ENCODE data around the gene ERI3. TPM values are rescaled to one million over a fixed set of nuclear protein-coding genes. Genes with fewer than 3 reads are reported as not detected.

The ERI3 gene
- total RNA-seq, 2 experiments from 2014 or later = 26.5 to 30.4 TPM

DNA sequence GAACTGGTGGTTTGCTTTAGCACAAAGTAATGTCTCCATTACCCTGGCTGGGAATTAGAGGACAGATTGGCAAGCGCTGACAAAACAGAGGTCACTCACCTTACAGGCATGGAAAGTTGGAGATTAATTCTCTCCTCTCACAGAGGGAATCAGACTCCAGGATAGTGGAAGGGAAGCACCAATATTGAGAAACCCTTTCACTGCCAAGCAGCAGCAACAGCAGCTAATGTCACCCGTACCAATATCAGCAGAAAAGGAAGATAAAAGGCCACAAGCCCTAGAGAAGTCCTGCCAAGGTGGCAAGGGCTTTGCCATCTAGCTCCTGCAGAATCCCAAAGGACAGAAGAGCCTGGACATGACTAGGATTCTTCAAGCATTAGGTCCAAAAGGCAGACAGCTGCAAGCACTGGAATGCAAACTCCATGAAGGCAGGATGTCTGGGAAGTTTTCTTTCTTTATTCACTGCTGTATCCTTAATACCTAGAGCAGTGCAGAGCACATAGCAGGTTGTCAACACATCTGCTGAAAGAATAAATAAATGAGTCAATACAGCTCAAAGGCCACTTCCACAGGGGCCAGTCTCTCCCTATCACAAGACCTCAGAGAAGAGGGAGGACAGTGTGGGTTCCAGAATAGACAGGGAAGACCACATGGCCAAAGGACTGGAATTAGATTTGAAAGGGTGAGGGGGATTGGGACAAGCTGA is 57.2 kb downstream of the ERI3 start:
- no peak overlapping the region for H3K27ac Mint-ChIP-seq
- no peaks in the 10 kb centered on the region for H3K4me1 Mint-ChIP-seq
- peaks cover 3% of the 10 kb centered on the region for H3K36me3 Mint-ChIP-seq
- H3K4me3 Mint-ChIP-seq = no peak overlapping the region
- H3K9me3 Mint-ChIP-seq = no peaks in the 10 kb centered on the region
- H3K27me3 Mint-ChIP-seq = no peaks in the 10 kb centered on the region
- POLR2A ChIA-PET = no interaction called here
- ATAC-seq (ENCODE audit: low read depth) = no peak
- no peak for DNase-seq

DNA sequence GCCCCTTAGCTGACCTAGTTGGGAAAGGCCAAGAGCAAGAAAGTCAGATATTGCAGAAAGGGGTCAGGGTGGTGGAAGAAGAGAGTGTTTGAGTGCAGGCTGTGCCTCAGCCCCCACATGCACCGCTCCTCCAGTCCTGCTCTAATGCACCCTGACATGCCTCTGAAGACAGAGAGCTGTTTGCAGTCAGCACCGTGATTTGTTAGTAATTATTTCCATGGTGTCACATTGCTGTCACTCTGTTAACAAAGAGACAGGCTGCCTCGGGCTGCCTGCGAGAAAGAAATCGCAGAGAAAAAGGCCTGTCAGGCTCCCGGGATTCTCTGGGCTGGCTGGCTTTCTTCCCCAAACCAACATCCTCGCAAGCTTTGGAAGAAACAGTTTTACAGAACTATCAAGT is 58.3 kb downstream of the ERI3 start:
- H3K4me3 Mint-ChIP-seq = no peak overlapping the region
- no peak overlapping the region for H3K27ac Mint-ChIP-seq
- POLR2A ChIA-PET = no interaction called here
- DNase-seq (no peak), ATAC-seq (ENCODE audit: low read depth) (no peak)
- no peaks in the 10 kb centered on the region for H3K27me3 Mint-ChIP-seq
- H3K9me3 Mint-ChIP-seq = no peaks in the 10 kb centered on the region
- peaks cover 3% of the 10 kb centered on the region for H3K36me3 Mint-ChIP-seq
- no peaks in the 10 kb centered on the region for H3K4me1 Mint-ChIP-seq

DNA sequence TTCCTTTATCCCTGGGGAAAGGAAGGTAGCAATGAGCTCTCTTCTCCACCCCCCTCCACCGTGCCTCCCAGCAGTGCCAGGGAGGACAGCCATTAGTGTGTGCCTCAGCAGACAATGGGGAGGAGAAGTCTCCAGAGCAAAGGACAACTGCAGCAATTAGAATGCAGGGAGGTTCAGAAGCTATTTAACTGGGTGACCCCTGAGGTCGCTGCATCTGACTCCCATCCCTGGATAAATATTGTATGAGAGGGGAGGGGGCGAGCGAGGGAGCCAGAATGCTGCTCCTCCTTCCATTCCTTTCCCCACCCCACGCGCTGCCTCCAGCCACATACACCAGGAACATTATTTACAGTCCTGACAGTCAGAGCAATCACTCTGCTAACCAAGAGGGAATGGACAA is 59.0 kb downstream of the ERI3 start:
- no peaks in the 10 kb centered on the region for H3K9me3 Mint-ChIP-seq
- ATAC-seq (ENCODE audit: low read depth) = no peak
- no peaks in the 10 kb centered on the region for H3K27me3 Mint-ChIP-seq
- POLR2A ChIA-PET = no interaction called here
- DNase-seq = no peak
- H3K4me1 Mint-ChIP-seq = no peaks in the 10 kb centered on the region
- H3K27ac Mint-ChIP-seq = no peak overlapping the region
- H3K36me3 Mint-ChIP-seq = peaks cover 3% of the 10 kb centered on the region
- H3K4me3 Mint-ChIP-seq = no peak overlapping the region

DNA sequence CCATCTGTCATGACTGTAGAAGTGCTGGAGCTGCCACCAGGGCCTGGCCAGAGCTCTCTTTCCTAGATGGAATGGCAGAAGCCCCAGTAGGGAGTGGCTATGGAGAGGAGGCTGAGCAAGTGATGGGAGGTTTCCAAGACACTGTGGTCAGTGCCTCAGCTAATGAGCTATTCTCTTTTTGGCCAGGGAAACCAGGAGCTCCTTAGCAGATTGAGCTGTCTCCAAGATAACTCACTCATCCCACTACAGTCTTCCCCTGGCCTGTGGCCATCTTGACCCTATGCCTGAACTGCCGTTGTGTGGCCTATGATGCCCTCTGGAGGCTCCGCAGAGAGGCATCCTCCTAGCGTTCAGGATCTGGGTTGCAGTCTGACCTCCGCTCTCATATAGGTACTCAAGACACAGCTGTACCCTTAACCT is 60.5 kb downstream of the ERI3 start:
- Mint-ChIP-seq H3K4me1 (no peaks in the 10 kb centered on the region), H3K27me3 (no peaks in the 10 kb centered on the region), H3K27ac (no peak overlapping the region), H3K4me3 (no peak overlapping the region), H3K9me3 (no peaks in the 10 kb centered on the region), H3K36me3 (peaks cover 4% of the 10 kb centered on the region)
- ATAC-seq (ENCODE audit: low read depth) (no peak), DNase-seq (no peak)
- POLR2A ChIA-PET = no interaction called here

DNA sequence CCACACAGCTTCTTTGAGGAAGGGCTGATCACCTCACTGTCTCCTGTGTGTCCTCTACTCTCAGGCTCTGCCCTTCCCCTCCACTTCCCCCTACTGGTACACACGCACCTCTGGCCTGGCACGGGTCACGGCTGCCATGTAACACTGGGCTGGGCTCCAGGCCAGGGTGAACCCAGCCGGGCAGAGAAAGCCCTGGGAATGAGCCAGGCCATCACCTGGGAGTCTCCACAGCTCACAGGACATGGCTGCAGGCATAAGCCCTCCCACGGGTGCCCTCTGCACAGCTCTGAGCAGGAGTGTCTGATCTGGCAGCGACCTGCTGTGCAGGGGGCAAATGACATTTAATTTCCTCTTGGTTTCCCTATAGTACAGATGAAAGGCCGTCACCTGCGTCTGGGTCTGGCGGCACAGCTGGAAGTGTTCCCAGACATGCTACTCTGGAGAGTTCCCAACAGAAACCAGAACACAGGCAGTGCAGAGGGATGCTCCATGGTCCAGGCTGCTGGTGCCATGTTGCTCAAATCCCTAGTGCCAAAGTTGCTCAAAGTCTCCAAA is 61.2 kb downstream of the ERI3 start:
- Mint-ChIP-seq H3K4me3 (no peak overlapping the region), H3K36me3 (peaks cover 4% of the 10 kb centered on the region), H3K27me3 (no peaks in the 10 kb centered on the region), H3K27ac (no peak overlapping the region), H3K4me1 (no peaks in the 10 kb centered on the region), H3K9me3 (no peaks in the 10 kb centered on the region)
- POLR2A ChIA-PET = no interaction called here
- ATAC-seq (ENCODE audit: low read depth) (no peak), DNase-seq (no peak)

DNA sequence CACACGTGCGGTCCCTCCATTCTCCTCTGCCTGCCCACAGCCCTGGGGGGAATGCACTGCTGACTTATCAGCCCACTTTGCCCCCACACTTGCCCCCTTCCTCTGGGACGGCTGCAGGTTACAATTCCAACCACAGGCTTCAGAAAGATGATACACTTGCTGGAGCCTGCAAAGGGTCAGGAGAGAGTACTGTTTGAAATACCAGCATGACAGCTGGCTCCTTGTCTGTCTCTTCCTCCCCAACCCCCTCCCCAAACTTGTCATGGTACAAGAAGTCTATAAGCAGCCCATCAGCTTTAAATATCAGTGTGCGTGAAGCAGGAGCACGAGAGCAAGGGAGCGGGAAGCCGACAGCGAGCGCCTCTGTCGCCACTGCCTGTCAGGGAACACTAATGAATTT is 62.4 kb downstream of the ERI3 start:
- no peaks in the 10 kb centered on the region for H3K9me3 Mint-ChIP-seq
- no peak for DNase-seq
- H3K27ac Mint-ChIP-seq = no peak overlapping the region
- no peak for ATAC-seq (ENCODE audit: low read depth)
- POLR2A ChIA-PET = no interaction called here
- no peaks in the 10 kb centered on the region for H3K4me1 Mint-ChIP-seq
- H3K36me3 Mint-ChIP-seq = peaks cover 8% of the 10 kb centered on the region
- H3K4me3 Mint-ChIP-seq = no peak overlapping the region
- no peaks in the 10 kb centered on the region for H3K27me3 Mint-ChIP-seq

DNA sequence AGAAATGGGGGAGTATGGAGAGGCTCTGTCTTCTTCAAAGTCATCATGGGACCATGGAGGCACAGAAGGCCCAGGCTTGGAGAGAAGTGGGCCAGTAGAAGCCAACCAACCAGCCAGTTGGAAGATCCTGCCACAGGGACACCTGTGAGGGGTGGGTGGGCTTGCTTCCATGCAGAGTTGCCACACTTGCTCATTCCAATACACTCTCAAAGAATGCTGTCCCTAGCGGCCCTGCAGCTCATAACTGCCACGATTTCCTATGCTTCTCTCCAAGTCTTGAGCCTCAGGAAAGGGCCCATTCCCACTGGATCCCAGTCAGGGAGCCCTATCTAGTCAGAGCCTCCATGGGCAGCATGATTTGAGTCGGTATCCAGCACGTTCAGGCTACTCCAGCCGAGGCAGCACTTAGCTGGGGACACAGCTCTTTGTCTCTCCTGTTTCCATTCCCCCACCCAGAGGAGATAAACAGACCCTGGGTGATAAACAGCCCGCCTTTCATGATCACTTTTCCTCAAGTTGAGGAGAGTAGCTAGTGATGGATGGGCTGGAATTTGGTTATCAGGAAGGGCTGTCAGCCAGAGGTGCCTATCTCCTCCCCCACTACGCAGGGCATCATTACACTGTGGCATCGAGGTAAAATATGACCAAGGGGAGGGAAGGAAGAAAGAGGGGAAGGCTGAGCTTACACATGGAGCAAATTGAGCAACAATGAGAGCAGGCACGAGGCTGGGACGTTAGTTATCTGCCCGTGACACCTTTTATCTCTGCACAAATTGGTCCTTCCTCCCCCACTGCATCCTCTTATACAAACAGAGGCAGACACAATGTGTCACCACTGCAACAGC is 64.6 kb downstream of the ERI3 start:
- POLR2A ChIA-PET = no interaction called here
- Mint-ChIP-seq H3K4me3 (no peak overlapping the region), H3K9me3 (no peaks in the 10 kb centered on the region), H3K36me3 (peaks cover 10% of the 10 kb centered on the region), H3K27ac (no peak overlapping the region), H3K4me1 (no peaks in the 10 kb centered on the region), H3K27me3 (no peaks in the 10 kb centered on the region)
- DNase-seq (no peak), ATAC-seq (ENCODE audit: low read depth) (no peak)

DNA sequence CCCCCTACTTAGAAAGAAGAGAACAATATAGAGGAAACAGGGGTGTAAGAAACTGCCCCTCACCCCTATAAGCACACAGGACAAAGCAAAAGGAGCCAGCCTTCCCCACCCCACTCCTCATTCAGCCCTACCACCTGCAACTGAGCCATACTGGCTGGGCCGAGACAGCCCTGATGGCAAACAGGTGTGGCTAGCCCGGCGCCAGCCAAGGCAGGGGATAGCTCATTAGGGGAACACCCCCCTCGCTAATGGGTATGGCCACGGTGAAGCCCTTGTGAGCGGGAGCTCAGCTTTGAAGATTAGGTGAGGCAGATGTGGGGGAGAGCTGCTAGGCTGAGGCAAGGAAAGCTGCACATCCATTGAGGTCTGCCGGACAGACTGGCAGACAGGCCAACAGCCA is 65.5 kb downstream of the ERI3 start:
- Mint-ChIP-seq H3K9me3 (no peaks in the 10 kb centered on the region), H3K4me3 (no peak overlapping the region), H3K27ac (no peak overlapping the region), H3K4me1 (no peaks in the 10 kb centered on the region), H3K36me3 (peaks cover 7% of the 10 kb centered on the region), H3K27me3 (no peaks in the 10 kb centered on the region)
- DNase-seq = no peak
- no peak for ATAC-seq (ENCODE audit: low read depth)
- POLR2A ChIA-PET = no interaction called here

DNA sequence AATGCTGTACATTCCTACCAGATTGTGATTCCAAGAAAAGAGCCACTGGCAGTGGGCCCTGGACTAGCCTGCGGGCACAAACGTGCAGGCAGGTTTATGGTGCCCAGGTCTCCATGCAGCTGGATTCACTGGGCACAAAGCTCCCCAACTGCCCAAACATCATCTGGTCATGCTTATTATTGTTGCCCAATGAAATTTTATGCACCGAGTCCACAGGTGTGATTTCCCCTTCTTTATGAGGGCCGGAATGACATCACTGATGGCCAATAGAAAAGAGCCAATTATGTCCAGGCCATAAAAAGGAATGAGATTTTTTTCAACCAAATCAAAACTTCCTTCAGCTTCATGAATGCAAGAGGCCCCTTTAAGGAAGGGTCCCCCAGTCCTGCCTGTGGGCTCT is 66.2 kb downstream of the ERI3 start:
- no peak overlapping the region for H3K27ac Mint-ChIP-seq
- POLR2A ChIA-PET = no interaction called here
- no peak for ATAC-seq (ENCODE audit: low read depth)

DNA sequence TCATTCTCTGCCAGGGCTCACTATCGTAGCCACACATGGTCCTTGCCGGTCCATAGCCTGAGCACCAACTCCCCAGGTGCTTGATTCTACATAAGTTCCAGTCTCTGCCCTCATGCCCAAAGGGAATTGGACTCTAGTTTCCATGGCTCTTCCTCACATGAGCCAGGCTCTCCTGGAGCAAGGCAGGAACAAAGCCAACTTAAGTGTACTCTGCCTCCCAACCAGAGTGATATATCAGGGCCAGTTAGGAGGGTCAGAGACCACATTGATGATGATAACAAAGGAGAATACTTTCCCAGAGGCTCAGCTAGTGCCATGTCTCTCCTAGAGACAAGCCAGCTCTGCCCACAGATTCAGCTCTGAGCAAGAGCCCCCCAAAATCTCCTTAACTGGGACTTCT is 70.9 kb downstream of the ERI3 start:
- H3K4me3 Mint-ChIP-seq = no peak overlapping the region
- H3K36me3 Mint-ChIP-seq = peaks cover 8% of the 10 kb centered on the region
- H3K27me3 Mint-ChIP-seq = no peaks in the 10 kb centered on the region
- H3K9me3 Mint-ChIP-seq = no peaks in the 10 kb centered on the region
- ATAC-seq (ENCODE audit: low read depth) (no peak), DNase-seq (no peak)
- POLR2A ChIA-PET = no interaction called here
- H3K4me1 Mint-ChIP-seq = no peaks in the 10 kb centered on the region
- no peak overlapping the region for H3K27ac Mint-ChIP-seq

More for the DNA sequence above, 66.2 kb downstream of the ERI3 start:
- no peak for DNase-seq
- Mint-ChIP-seq H3K27me3 (no peaks in the 10 kb centered on the region), H3K9me3 (no peaks in the 10 kb centered on the region), H3K36me3 (peaks cover 7% of the 10 kb centered on the region), H3K4me1 (no peaks in the 10 kb centered on the region), H3K4me3 (no peak overlapping the region)

DNA sequence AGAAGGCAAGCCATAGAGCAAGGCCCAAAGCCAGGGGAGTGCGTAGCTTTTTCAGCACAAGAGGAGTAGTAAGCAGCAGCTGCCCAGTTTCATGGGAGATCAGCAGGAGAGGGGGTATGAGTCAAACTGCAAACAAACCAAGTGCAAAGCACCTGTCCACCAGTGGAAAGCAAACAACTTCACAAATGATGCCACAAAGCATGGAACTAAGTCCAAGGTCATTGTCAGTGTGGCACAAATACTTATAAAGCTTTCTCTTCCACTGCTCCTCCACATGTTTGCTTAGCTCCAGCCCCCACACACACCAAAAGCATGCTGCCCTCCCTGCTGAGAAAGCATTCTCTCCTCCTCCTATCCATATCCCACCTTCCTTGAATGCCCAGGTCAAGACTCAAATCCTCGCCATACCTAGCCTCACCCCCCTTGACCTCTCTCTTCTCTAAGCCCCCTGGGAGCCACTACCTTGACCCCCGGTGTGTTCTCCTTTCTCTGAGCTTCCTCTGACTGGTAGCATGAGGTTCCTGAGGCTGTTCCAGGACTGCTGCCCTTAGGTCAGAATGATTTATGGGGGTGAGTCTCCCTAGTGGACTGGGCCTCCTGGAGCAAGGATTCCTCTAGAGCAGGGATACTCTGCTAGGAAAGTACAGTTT is 71.4 kb downstream of the ERI3 start:
- no peak for ATAC-seq (ENCODE audit: low read depth)
- DNase-seq = no peak
- Mint-ChIP-seq H3K4me3 (no peak overlapping the region), H3K27ac (no peak overlapping the region), H3K36me3 (peaks cover 8% of the 10 kb centered on the region), H3K9me3 (no peaks in the 10 kb centered on the region), H3K27me3 (no peaks in the 10 kb centered on the region), H3K4me1 (no peaks in the 10 kb centered on the region)
- POLR2A ChIA-PET = no interaction called here

DNA sequence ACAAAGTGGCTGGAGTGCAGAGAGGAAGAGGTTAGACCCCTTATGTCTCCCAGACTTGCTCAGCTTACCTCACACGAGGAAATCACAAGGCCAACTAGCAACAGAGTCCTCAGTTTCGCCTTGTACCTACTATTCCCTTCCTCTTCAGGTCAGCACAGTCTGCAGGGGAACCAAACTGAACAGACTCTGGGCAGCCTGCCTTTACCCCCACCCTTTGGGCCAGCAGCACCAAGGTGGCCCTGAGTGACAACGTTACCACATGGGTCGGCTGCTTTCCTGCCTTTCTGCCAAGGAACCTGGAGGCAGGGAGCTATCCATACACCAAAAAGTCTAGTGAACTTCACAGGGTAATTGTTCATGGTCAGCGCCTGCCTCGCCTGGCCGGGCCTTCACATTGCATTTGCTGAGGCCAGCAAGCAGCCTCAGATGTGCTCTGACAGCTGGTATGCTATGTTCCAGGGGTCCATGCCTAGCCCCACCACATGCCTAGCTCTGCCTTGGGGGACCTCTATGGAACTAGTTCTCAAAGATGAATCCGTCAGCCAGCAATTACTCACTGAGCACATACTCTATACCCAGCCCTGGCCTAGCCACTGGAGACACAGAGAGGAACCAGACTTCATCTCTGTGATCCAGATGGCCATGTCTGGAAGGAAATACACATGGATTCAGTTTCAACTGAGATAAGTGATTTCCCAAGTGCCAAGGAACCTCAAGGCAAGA is 72.2 kb downstream of the ERI3 start:
- H3K27ac Mint-ChIP-seq = no peak overlapping the region
- ATAC-seq (ENCODE audit: low read depth) = no peak

DNA sequence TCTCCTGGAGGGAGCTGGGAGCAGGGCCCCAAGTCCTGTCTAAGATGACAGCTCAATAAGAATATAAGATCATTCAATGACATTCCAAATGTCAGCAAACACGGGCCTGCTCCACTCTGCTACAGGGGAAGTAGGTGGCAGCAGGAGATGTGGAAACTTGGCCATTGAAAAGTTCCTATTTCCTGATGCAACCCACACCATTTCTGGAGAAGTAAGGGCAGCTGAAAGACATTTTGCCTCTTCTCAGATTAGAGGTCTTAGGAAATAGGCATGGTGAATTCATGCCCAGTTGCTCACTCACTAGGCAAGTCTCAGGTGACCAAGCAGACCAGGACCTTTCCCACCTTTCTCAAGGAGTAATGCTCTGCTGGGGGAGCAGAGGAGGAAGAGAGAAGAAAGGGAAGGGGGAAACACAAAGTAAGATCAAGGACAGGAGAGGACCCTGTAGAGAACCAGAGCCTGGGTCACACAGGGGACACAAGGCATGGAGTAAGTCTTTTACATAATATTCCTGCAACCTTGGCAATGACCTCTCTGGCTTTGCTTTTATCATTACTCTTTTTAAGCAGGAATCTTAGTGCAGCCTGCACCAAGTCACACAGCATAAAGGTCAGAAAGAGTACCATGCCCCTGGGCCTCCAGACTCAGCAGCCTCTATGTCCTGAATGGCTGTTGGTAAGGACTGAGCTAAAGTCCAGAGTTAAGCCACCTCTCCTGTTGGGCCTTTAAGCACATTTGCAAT is 72.9 kb downstream of the ERI3 start:
- ATAC-seq (ENCODE audit: low read depth) = no peak
- no peaks in the 10 kb centered on the region for H3K9me3 Mint-ChIP-seq
- H3K27ac Mint-ChIP-seq = no peak overlapping the region
- no peak for DNase-seq
- no peaks in the 10 kb centered on the region for H3K27me3 Mint-ChIP-seq
- H3K4me3 Mint-ChIP-seq = no peak overlapping the region
- POLR2A ChIA-PET = no interaction called here
- no peaks in the 10 kb centered on the region for H3K4me1 Mint-ChIP-seq
- peaks cover 5% of the 10 kb centered on the region for H3K36me3 Mint-ChIP-seq

More for the DNA sequence above, 72.2 kb downstream of the ERI3 start:
- POLR2A ChIA-PET = no interaction called here
- Mint-ChIP-seq H3K4me3 (no peak overlapping the region), H3K27me3 (no peaks in the 10 kb centered on the region), H3K4me1 (no peaks in the 10 kb centered on the region), H3K36me3 (peaks cover 5% of the 10 kb centered on the region), H3K9me3 (no peaks in the 10 kb centered on the region)
- DNase-seq = no peak
